Activated naive CD4-positive, alpha-beta T cell treated with anti-CD3 and anti-CD28 coated beads, Interleukin-2, amount 50 U/mL, for 16 hours (primary cell): ENCODE measurements around the gene SLC22A23.

Experiments used
- DNase-seq: peaks from one replicate; pipeline ENCODE4 v3.0.0-alpha.2; 2020

Gene SLC22A23

GRCh38 chr6:3314621-3315467 is 142.0 kb downstream of the SLC22A23 start:
- DNase-seq: no peak

GRCh38 chr6:3314176-3314575 is 142.7 kb downstream of the SLC22A23 start:
- DNase-seq: no peak

GRCh38 chr6:3312604-3313231 is 144.1 kb downstream of the SLC22A23 start:
- DNase-seq: no peak

- no peak for DNase-seq
Measured at GRCh38 chr6:3311826-3312225, 145.0 kb downstream of the SLC22A23 start.

GRCh38 chr6:3310703-3311102 is 146.1 kb downstream of the SLC22A23 start:
- DNase-seq: no peak

- no peak for DNase-seq
Measured at GRCh38 chr6:3310051-3310448, 146.8 kb downstream of the SLC22A23 start.

- no peak for DNase-seq
Measured at GRCh38 chr6:3309391-3310050, 147.3 kb downstream of the SLC22A23 start.

GRCh38 chr6:3308106-3308505 is 148.7 kb downstream of the SLC22A23 start:
- no peak for DNase-seq

- DNase-seq: no peak
Measured at GRCh38 chr6:3307436-3307835, 149.4 kb downstream of the SLC22A23 start.

- DNase-seq: no peak
Measured at GRCh38 chr6:3306848-3307247, 150.0 kb downstream of the SLC22A23 start.

GRCh38 chr6:3305831-3306230 is 151.0 kb downstream of the SLC22A23 start:
- no peak for DNase-seq

GRCh38 chr6:3305216-3305565 is 151.7 kb downstream of the SLC22A23 start:
- DNase-seq: no peak

- no peak for DNase-seq
Measured at GRCh38 chr6:3304500-3305215, 152.2 kb downstream of the SLC22A23 start.

- DNase-seq: no peak
Measured at GRCh38 chr6:3303795-3304411, 152.9 kb downstream of the SLC22A23 start.

GRCh38 chr6:3301506-3301905 is 155.3 kb downstream of the SLC22A23 start:
- DNase-seq: no peak

GRCh38 chr6:3299221-3299620 is 157.6 kb downstream of the SLC22A23 start:
- DNase-seq: no peak

GRCh38 chr6:3297909-3298308 is 158.9 kb downstream of the SLC22A23 start:
- no peak for DNase-seq

GRCh38 chr6:3297006-3297405 is 159.8 kb downstream of the SLC22A23 start:
- DNase-seq: no peak

GRCh38 chr6:3296537-3296936 is 160.3 kb downstream of the SLC22A23 start:
- no peak for DNase-seq

- DNase-seq: no peak
Measured at GRCh38 chr6:3296078-3296477, 160.8 kb downstream of the SLC22A23 start.

GRCh38 chr6:3294921-3295871 is 161.7 kb downstream of the SLC22A23 start:
- DNase-seq: no peak

- no peak for DNase-seq
Measured at GRCh38 chr6:3294396-3294795, 162.5 kb downstream of the SLC22A23 start.
